Subcutaneous adipose tissue (tissue), 4 donors: ENCODE results near the gene GPR78. TPM values are rescaled to one million over a fixed set of nuclear protein-coding genes. Genes with fewer than 3 reads are reported as not detected.

Experiments used
- total RNA-seq, 4 donors: library from RNA; depleted of rRNA; stranded (reverse); fragments of >200 nt; gene quantifications; one replicate each; pipeline ENCODE4 v1.1.0, GENCODE V29; 2016
- TF ChIP-seq, protein P1 (sequence below): fragments of 450-650 bp; IDR thresholded peaks from one replicate; pipeline ENCODE4 v1.5.1; 2016; ENCODE audit warnings: low read depth, mild to moderate bottlenecking, control low read depth, antibody characterized with exemption, moderate library complexity

GPR78 gene
- total RNA-seq, 4 donors from 2014 or later = not detected

DNA sequence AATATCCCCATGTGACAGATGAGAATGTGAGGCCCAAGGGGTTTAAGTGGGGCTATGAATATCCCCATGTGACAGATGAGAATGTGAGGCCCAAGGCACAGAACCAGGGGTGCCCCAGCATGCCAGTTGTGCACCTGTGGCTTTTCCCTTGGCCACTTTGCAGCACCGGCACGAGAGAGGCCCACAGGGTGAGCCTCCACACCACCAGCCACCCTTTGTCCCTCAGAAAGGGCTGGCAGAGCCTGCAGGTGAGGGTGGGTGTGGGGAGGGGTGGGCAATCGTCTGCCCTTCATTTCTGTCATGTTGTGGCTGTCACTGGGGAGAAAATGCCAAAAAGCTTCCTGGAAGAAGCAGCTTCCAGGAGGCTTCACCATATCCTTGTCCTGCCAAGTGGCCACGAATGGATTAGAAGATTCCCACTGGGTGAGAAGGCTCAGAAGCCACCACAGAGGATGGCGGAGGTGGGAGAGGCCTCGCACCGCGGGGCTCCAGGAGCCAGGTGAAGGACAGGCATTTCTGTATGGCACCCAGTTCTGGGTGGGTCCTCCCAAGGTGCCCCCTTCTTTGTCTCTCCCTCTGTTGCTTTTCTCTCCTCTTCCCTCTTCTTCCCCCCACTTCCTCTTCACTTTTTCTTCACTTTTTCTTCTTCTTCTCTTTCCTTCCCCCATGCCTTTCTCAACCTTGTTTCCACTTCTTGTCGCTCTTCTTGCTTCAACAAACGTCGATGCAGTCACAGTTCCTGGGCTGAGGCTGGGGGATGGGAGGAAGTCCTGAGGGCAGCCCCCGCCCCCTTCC, 469 bp upstream of the GPR78 start:
- TF ChIP-seq, protein P1, sequence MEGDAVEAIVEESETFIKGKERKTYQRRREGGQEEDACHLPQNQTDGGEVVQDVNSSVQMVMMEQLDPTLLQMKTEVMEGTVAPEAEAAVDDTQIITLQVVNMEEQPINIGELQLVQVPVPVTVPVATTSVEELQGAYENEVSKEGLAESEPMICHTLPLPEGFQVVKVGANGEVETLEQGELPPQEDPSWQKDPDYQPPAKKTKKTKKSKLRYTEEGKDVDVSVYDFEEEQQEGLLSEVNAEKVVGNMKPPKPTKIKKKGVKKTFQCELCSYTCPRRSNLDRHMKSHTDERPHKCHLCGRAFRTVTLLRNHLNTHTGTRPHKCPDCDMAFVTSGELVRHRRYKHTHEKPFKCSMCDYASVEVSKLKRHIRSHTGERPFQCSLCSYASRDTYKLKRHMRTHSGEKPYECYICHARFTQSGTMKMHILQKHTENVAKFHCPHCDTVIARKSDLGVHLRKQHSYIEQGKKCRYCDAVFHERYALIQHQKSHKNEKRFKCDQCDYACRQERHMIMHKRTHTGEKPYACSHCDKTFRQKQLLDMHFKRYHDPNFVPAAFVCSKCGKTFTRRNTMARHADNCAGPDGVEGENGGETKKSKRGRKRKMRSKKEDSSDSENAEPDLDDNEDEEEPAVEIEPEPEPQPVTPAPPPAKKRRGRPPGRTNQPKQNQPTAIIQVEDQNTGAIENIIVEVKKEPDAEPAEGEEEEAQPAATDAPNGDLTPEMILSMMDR = no peak

DNA sequence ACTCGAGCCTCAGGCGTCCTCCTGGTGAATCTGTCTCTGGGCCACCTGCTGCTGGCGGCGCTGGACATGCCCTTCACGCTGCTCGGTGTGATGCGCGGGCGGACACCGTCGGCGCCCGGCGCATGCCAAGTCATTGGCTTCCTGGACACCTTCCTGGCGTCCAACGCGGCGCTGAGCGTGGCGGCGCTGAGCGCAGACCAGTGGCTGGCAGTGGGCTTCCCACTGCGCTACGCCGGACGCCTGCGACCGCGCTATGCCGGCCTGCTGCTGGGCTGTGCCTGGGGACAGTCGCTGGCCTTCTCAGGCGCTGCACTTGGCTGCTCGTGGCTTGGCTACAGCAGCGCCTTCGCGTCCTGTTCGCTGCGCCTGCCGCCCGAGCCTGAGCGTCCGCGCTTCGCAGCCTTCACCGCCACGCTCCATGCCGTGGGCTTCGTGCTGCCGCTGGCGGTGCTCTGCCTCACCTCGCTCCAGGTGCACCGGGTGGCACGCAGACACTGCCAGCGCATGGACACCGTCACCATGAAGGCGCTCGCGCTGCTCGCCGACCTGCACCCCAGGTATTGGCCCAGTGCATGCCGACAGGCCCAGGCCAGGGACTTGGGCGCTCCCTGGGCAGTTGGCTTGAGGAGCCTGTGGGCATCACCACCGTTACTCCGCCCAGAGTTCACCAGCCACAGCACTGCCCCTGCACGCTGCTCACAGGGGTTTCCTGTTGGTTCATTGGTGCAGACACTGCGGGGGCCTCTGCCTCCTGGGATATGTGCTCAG, 1.1 kb downstream of the GPR78 start:
- TF ChIP-seq, protein P1 = no peak

DNA sequence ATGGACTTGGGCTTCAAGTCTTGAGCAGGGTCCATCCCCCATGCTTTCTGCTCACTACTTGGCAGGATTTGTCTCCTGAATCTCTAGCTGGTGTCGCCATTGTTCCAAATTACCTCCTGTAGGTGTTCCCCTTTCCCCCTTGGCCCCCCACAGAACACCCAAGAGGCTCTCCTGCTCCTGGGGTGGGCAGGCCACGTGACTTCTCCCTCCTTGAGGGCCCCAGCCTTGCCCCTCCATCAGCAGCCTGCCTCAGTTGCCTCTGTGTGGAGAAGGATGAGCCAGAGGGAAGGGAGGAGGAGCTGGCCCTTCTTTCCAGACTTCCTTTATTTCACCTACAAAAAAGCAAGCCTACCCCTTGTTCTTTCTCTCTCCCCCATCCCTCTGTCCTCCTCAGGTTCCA, 1.8 kb downstream of the GPR78 start:
- TF ChIP-seq, protein P1 = no peak

DNA sequence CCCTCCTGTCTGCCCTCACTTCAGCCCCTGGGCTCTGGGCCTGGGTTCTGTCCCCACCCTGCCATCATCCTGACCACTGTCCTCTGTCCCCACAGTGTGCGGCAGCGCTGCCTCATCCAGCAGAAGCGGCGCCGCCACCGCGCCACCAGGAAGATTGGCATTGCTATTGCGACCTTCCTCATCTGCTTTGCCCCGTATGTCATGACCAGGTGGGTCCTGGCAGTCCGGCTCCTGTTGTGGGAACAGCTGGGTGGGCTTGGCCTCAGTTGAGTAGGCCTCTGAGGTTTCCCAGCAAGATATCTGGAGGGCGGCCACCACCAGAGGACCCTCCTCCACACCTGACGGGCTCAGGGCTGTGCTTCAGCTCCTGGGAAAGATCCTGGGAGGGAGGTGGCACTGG, 2.2 kb downstream of the GPR78 start:
- TF ChIP-seq, protein P1 = no peak

DNA sequence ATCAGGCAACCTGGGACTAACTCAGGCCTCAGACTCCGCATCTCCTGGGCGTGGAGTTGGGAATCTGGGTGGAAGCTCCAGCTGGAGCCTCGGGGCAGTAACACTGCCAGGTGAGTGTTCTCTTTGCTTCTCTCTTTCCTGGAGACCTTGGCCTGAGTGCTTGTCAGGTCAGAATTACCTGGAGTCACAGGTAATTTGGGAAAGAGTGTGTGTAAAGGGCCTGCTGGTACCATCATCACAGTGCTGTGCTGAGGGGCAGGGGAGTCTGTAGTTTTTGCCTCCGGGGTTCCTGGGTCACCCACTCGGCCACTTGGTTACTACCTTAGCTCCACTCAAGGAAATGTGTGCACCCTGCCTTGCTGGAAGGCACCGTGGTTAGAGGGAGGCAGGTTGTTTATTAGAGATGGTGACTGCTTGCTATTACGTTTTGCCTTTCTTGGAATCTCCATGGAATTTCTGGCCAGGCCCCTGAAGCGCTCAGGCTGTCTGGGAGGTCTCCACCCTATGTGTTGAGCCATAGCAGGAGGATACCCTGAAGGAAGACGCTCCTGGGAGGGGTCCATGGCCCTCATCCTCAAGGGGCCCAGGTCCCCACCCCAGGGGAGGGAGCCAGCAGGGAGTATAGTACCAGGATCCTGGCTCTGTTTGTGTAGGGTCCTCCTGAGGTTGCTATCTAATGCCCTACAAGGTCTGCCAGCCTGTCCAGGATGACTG, 2.9 kb downstream of the GPR78 start:
- TF ChIP-seq, protein P1 = no peak

DNA sequence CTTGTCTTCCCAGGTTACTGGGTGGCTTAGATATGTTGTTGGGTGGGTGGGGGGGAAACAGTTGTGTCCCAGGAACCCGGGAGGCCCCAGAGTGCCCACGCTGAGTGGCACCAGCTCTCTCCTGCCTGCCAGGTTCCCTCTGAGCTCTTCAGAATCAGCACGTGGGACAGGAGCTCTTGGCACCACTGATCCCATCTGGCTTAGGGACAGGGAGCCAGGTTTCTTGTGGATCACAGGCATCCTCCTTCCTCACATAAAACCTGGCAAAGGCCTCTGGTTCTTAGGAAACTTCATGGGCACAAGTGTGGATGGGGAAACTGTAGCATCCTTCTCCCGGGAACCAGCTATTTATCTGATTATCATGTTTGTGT, 3.4 kb downstream of the GPR78 start:
- TF ChIP-seq, protein P1 = no peak

DNA sequence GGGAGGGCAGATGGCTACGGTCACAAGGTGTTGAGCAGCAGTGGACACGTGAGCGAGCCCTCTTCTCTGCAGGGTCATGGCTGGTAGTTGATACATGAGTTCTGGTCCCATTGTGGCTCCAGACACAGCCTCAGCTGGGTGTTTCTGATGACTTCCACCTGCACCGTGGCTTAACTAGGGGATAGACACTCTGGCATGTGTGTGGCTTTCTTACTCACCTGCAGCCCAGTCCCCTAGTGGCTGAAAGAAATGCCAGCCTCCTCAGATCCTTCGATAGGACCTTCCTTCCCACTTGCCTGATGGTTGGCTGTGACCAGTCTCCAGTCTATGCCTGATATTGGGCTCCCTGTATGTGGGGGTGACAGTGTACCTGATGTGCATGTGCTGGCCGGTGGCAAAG, 5.0 kb downstream of the GPR78 start:
- TF ChIP-seq, protein P1 = no peak
